GM12864 (cell line): ENCODE data around the gene KCNAB2.

ENCODE experiments used
- DNase-seq: peaks from one replicate; pipeline ENCODE4 v3.0.0-alpha.2; 2011; ENCODE audit warnings: low read depth
- H3K4me3 ChIP-seq: 2 replicates; pipeline ENCODE4 v1.5.1; 2011; ENCODE audit warnings: mild to moderate bottlenecking, low read depth, low read length, control low read depth
- TF ChIP-seq, protein P1 (sequence below): IDR thresholded peaks from 2 replicates; pipeline ENCODE4 v1.5.1; 2011; ENCODE audit warnings: low read depth, mild to moderate bottlenecking, moderate library complexity, low read length, control low read depth, inconsistent platforms; ENCODE audit errors: missing control alignments

KCNAB2 gene

DNA sequence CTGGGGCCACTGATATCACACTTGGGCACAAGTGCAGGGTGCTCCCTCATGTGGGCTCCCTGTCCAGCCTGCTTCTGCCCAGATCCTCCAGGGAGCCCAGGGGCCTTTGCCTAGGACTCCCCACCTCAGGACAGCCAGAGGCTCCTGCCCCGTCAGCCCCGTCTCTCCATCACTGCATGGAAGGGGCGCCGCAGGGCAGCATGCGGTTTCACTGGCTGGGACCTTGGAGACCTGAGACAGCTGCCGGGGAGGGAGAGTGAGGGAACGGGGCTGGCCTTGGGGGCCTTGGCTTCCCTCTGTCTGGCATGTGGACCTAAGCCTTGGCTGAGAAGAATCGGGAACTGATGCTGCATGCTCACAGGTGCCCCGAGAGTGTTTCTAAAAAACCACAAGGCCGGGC lies 46.5 kb downstream of the KCNAB2 start:
- H3K4me3 ChIP-seq, result no peak overlapping the region
- TF ChIP-seq, protein P1, sequence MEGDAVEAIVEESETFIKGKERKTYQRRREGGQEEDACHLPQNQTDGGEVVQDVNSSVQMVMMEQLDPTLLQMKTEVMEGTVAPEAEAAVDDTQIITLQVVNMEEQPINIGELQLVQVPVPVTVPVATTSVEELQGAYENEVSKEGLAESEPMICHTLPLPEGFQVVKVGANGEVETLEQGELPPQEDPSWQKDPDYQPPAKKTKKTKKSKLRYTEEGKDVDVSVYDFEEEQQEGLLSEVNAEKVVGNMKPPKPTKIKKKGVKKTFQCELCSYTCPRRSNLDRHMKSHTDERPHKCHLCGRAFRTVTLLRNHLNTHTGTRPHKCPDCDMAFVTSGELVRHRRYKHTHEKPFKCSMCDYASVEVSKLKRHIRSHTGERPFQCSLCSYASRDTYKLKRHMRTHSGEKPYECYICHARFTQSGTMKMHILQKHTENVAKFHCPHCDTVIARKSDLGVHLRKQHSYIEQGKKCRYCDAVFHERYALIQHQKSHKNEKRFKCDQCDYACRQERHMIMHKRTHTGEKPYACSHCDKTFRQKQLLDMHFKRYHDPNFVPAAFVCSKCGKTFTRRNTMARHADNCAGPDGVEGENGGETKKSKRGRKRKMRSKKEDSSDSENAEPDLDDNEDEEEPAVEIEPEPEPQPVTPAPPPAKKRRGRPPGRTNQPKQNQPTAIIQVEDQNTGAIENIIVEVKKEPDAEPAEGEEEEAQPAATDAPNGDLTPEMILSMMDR, result no peak
- DNase-seq, result no peak

- no peak for DNase-seq
- H3K4me3 ChIP-seq, result no peak overlapping the region
- TF ChIP-seq, protein P1, result no peak
Measured at GRCh38 chr1:6093071-6093470, 47.4 kb downstream of the KCNAB2 start.

- TF ChIP-seq, protein P1, result no peak
- no peak for DNase-seq
- H3K4me3 ChIP-seq, result no peak overlapping the region
Measured at GRCh38 chr1:6093611-6094010, 47.9 kb downstream of the KCNAB2 start.

DNA sequence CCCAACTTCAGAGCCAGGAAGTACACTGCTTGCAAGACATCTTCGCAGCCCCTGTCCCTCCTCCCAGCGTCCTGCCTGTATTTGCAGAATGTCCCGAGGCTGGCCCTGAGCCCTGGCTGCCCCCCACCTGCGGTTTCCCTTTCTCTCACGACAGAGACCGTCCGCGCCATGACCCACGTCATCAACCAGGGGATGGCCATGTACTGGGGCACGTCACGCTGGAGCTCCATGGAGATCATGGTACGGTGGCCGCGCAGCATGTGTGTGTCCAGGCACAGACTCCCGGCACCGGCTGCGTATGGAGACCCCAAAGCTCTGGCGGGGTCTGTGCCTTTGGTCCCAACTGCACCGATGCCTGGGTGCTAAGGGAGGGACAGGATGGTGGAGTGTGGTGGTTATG lies 48.6 kb downstream of the KCNAB2 start:
- H3K4me3 ChIP-seq, result no peak overlapping the region
- TF ChIP-seq, protein P1, result no peak
- no peak for DNase-seq

GRCh38 chr1:6094801-6095505 lies 49.3 kb downstream of the KCNAB2 start:
- no peak for DNase-seq
- no peak overlapping the region for H3K4me3 ChIP-seq
- TF ChIP-seq, protein P1, result no peak

- no peak for DNase-seq
- TF ChIP-seq, protein P1, result no peak
- no peak overlapping the region for H3K4me3 ChIP-seq
Measured at GRCh38 chr1:6095511-6096242, 50.0 kb downstream of the KCNAB2 start.
